Neural progenitor cell (in vitro differentiated cells): ENCODE measurements around the gene TACR1.

Source experiments
- CTCF ChIP-seq: fragments of 200-600 bp; sonication (generic); IDR thresholded peaks from 2 replicates; pipeline ENCODE4 v1.5.1; 2017; ENCODE audit warnings: antibody characterized with exemption, mild to moderate bottlenecking
- EZH2 ChIP-seq: fragments of 200-600 bp; sonication (generic); IDR thresholded peaks from 2 replicates; pipeline ENCODE4 v1.6.1; 2017; ENCODE audit warnings: antibody characterized with exemption, mild to moderate bottlenecking, moderate library complexity

- no peak for TF ChIP-seq CTCF
- TF ChIP-seq EZH2, result no peak
These were observed 64.5 kb downstream of the TACR1 start for GRCh38 chr2:75134860-75135259.
